Bronchial epithelial cell (primary cell): ENCODE data around the gene UGT1A9. TPM values are rescaled to one million over a fixed set of nuclear protein-coding genes. Genes with fewer than 3 reads are reported as not detected.

ENCODE experiments used
- DNase-seq: peaks from one replicate; pipeline ENCODE4 v3.0.0-alpha.2; 2010; ENCODE audit warnings: low read depth
- FAIRE-seq: peaks from 2 replicates; lab custom pipeline; 2011; peaks lifted over from hg19 to GRCh38; lab: Jason Lieb, UNC
- H3K27me3 ChIP-seq: 2 replicates; pipeline ENCODE4 v1.5.1; 2011; ENCODE audit warnings: low read length; ENCODE audit not compliant: control insufficient read depth, insufficient read depth
- H3K36me3 ChIP-seq: 2 replicates; pipeline ENCODE4 v1.5.1; 2011; ENCODE audit warnings: low read length; ENCODE audit not compliant: control insufficient read depth, insufficient read depth
- H3K4me3 ChIP-seq: 2 replicates; pipeline ENCODE4 v1.5.1; 2011; ENCODE audit warnings: mild to moderate bottlenecking, low read depth, low read length, control low read depth
- total RNA-seq: library from RNA; depleted of rRNA; stranded (reverse); fragments of >200 nt; gene quantifications from 2 replicates; pipeline ENCODE4 v1.2.1, GENCODE V29; 2014
- TF ChIP-seq, protein P1 (sequence below): IDR thresholded peaks from 2 replicates; pipeline ENCODE4 v1.5.1; 2011; ENCODE audit warnings: mild to moderate bottlenecking, moderate library complexity, low read length, control low read depth, inconsistent platforms; ENCODE audit not compliant: insufficient read depth, severe bottlenecking

The UGT1A9 gene
- total RNA-seq, 1 donor from 2014 or later, result 0.26 TPM

DNA sequence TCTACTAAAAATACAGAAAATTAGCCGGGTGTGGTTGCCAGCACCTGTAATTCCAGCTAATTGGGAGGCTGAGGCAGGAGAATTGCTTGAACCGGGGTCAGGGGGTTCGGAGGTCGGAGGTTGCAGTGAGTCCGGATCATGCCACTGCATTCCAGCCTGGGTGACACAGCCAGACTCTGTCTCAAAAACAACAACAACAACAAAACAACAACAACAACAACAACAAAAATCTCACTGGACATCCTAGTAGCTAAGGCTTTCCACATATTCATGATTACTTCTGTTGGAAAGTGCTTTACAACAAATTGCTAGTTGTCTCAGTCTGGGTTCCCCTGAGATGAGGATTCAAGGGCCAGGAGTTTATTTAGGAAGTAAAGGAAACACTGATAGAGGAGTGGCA, 102.2 kb downstream of the UGT1A9 start:
- no peak for DNase-seq
- Histone ChIP-seq H3K36me3 (peaks cover 3% of the 10 kb centered on the region), H3K27me3 (no peaks in the 10 kb centered on the region), H3K4me3 (no peak overlapping the region)
- TF ChIP-seq, protein P1, sequence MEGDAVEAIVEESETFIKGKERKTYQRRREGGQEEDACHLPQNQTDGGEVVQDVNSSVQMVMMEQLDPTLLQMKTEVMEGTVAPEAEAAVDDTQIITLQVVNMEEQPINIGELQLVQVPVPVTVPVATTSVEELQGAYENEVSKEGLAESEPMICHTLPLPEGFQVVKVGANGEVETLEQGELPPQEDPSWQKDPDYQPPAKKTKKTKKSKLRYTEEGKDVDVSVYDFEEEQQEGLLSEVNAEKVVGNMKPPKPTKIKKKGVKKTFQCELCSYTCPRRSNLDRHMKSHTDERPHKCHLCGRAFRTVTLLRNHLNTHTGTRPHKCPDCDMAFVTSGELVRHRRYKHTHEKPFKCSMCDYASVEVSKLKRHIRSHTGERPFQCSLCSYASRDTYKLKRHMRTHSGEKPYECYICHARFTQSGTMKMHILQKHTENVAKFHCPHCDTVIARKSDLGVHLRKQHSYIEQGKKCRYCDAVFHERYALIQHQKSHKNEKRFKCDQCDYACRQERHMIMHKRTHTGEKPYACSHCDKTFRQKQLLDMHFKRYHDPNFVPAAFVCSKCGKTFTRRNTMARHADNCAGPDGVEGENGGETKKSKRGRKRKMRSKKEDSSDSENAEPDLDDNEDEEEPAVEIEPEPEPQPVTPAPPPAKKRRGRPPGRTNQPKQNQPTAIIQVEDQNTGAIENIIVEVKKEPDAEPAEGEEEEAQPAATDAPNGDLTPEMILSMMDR, result no peak
- peak; percentile 18 for FAIRE-seq

DNA sequence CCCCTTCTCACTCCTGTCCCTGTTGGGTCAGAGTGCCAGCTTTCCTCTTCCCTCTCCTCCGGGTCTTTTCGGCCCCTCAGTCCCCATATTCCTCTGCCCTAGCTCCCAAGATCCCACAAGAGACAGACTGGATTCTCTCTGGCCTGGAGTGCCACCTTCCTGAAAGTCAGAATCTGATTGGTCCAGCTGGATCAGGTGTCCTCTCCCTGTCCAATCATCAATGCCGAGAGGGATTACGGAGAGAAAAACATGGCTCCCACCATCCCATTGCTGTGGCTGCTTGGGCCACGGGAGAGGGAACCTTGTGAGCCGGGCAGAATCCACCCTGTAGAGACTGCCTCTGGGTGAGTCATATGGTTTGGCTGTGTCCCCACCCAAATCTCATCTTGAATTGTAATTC, 103.7 kb downstream of the UGT1A9 start:
- Histone ChIP-seq H3K36me3 (peaks cover 1% of the 10 kb centered on the region), H3K27me3 (no peaks in the 10 kb centered on the region), H3K4me3 (no peak overlapping the region)
- TF ChIP-seq, protein P1, result no peak
- DNase-seq (no peak), FAIRE-seq (no peak)

DNA sequence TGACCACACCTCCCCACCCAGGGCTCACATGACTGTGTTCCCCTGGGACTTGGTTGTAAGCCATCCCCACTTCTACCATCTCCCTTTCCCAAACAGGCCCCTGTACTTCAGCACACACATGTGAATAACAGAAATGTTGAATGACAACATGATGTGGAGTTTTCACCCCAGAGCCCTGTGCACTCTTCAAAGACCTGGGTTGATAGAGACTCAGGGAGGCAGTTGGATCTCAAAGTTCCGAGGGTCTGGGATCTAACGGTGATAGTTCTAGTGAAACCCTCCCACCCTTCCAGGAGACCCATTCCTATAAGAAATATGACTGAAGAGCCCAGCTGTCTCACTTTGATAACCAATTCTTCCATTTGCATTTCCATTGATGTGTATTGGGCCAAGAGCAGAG, 106.3 kb downstream of the UGT1A9 start, which contains the start of gene MROH2A:
MROH2A (plus strand) TSS at position 301 of the 400 bp plus-strand sequence. CDS start 1,029 bp downstream, outside the sequence.
- DNase-seq, result no peak
- TF ChIP-seq, protein P1, result no peak
- FAIRE-seq, result no peak
- Histone ChIP-seq H3K4me3 (no peak within 1 kb of the TSS), H3K27me3 (no peaks in the 10 kb centered on the region), H3K36me3 (no peaks in the 10 kb centered on the region)

DNA sequence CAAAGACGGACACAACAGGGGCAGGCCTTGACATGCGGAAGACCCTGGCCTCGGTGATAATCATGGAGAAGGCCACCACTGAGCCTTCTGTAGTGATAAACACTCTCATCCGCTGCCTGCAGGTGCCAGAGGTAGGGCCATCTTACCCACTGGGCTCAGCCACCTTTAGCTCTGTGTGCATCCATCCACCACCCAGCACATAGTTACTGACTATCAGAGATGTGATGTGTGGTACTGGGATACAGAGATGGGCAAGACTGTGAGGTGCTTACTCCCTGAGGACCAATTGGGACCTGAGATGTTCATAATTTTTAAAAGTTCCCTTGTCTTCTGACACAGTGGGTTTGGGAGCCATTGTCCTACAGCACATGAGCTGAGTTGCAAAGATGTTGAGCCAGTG, 108.0 kb downstream of the UGT1A9 start:
- no peaks in the 10 kb centered on the region for H3K36me3 ChIP-seq
- no peak for DNase-seq
- no peak overlapping the region for H3K4me3 ChIP-seq
- no peaks in the 10 kb centered on the region for H3K27me3 ChIP-seq
- TF ChIP-seq, protein P1, result no peak
- peak; percentile 18 for FAIRE-seq

DNA sequence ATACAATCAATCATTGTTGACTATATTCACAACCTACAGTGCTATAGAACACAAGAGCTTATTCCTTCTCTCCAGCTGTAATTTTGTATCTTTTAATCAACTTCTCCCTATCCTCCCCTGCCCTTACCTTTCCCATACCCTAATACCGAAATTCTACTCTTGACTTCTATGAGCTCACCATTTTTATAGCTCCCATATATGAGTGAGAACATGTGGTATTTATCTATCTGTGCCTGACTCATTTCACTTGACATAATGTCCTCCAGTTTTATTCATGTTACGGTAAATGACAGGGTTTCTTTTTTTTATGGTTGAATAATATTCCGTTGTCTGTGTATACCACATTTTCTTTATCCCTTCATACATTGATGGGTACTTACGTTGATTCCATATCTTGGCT, 109.1 kb downstream of the UGT1A9 start:
- FAIRE-seq, result no peak
- H3K27me3 ChIP-seq, result no peaks in the 10 kb centered on the region
- TF ChIP-seq, protein P1, result no peak
- DNase-seq, result no peak
- no peaks in the 10 kb centered on the region for H3K36me3 ChIP-seq
- H3K4me3 ChIP-seq, result no peak overlapping the region

DNA sequence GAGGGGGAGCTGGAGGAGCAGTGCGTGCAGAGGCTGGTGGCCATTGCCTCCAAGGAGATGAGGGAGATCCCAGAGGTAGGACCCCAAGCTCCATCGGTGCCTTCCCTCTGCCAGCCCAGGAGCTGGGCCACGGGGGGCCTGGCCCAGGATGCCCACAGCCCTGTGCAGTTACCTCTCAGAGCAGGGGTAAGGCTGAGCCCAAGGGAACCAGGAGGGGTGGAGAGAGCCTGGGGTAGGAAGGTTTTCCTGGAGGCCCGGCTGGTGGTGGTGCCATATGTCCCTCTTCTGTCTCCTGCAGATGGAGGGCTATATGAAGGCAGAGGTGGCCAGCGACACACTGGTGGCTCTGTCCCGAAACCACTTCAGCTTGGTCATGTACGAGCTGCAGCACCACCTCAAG, 117.9 kb downstream of the UGT1A9 start:
- Histone ChIP-seq H3K36me3 (no peaks in the 10 kb centered on the region), H3K4me3 (no peak overlapping the region), H3K27me3 (no peaks in the 10 kb centered on the region)
- TF ChIP-seq, protein P1, result no peak
- DNase-seq, result no peak
- FAIRE-seq, result no peak
